ENCODE data around the gene TRPM5.

TRPM5 gene

DNA sequence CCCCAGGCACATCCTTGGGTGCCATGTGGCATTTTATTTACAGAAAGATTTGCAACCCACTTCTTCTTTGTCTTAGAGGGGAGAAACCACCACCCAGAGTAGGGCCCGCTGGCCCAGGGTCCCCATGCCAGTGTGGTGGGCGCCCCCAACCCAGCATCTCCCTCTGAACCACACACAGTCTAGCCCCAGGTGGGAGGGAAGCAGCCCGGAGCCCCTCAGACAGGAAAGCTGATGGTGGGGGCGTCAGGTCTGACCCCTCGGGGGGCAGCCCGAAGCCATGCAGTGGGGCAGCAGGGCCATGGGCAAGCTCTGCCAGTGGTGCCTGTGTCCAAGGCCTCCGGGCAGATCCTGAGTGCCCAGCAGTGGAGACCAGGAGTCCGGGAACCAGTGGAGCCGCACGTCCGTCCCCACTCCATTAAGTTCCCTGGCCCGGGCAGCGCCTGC is 11.7 kb downstream of the TRPM5 start:
- no peak overlapping the region for H3K27ac ChIP-seq (ENCODE audit: low read depth, low read length)
- no peak overlapping the region for H3K9ac ChIP-seq (ENCODE audit: low read length)
- H3K27me3 ChIP-seq (ENCODE audit: low read length): no peaks in the 10 kb centered on the region
- H3K36me3 ChIP-seq (ENCODE audit: low read length): no peaks in the 10 kb centered on the region
- no peaks in the 10 kb centered on the region for H4K20me1 ChIP-seq (ENCODE audit: low read depth, low read length)
- H2AFZ ChIP-seq (ENCODE audit: low read depth, low read length, severe bottlenecking): no peak overlapping the region
- H3K9me2 ChIP-seq (replicated peaks; ENCODE audit: insufficient read depth, low read length): no peaks in the 10 kb centered on the region
- H3K4me2 ChIP-seq (ENCODE audit: low read depth, low read length, poor library complexity, severe bottlenecking): no peak overlapping the region
- no peaks in the 10 kb centered on the region for H3F3A ChIP-seq (ENCODE audit: insufficient read depth)
- TF ChIP-seq EZH2phosphoT487 (conservative IDR thresholded peaks at IDR 0.05; ENCODE audit: low read length): no peak
- TF ChIP-seq, protein P1, sequence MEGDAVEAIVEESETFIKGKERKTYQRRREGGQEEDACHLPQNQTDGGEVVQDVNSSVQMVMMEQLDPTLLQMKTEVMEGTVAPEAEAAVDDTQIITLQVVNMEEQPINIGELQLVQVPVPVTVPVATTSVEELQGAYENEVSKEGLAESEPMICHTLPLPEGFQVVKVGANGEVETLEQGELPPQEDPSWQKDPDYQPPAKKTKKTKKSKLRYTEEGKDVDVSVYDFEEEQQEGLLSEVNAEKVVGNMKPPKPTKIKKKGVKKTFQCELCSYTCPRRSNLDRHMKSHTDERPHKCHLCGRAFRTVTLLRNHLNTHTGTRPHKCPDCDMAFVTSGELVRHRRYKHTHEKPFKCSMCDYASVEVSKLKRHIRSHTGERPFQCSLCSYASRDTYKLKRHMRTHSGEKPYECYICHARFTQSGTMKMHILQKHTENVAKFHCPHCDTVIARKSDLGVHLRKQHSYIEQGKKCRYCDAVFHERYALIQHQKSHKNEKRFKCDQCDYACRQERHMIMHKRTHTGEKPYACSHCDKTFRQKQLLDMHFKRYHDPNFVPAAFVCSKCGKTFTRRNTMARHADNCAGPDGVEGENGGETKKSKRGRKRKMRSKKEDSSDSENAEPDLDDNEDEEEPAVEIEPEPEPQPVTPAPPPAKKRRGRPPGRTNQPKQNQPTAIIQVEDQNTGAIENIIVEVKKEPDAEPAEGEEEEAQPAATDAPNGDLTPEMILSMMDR (IDR thresholded peaks at IDR 0.05; ENCODE audit: insufficient read depth, low read length, poor library complexity, severe bottlenecking): no peak
- no peaks in the 10 kb centered on the region for H3K79me2 ChIP-seq (ENCODE audit: insufficient read depth, low read length)
- H3K4me3 ChIP-seq (ENCODE audit: insufficient read depth, low read length, poor library complexity, severe bottlenecking): no peak overlapping the region
- H3K9me3 ChIP-seq (ENCODE audit: insufficient read depth, low read length): no peaks in the 10 kb centered on the region

DNA sequence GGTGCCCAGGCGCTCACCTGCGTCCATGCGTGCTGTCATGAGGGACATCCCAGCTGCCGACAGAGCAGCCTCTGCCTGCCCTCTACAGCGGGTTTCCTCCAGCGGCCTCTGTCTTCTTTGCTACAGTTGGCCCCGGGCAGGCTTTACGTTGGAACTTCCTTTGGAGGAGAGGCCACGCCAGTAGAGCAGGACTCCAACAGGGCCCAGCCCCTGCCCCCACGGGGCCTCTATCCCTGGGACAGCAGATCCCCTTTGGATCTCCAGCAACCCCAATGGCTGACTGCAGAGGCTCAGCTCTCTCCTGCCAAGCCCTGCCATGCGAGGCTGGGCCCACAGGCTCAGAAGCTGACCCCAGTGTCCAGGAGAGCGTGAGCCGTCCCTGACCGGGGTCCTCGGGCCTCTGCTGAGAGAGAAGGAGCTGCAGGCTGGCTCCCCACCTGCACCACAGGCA is 12.1 kb downstream of the TRPM5 start:
- no peak overlapping the region for H3K4me3 ChIP-seq (ENCODE audit: insufficient read depth, low read length, poor library complexity, severe bottlenecking)

DNA sequence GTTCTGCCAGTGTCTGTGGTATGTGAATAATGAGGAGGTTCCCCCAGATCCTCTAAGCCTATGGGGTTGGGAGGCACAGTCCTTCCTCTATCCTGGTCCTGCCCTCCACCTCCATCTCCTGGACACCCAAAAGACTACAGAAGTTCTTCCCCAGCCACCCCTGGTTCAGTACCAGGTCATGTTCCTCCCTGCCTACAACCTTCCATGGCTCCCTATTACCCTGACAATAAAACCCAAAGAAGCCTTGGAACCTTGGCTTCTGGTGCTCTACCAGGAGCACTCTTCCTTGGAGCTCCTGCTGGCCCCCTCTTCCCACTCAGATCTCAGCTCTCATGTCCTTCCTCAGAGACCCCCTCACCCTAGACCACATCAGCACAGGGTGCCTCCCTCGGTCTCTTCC is 12.9 kb downstream of the TRPM5 start:
- H3K4me3 ChIP-seq (ENCODE audit: insufficient read depth, low read length, poor library complexity, severe bottlenecking): no peak overlapping the region
- no peak for TF ChIP-seq EZH2phosphoT487 (conservative IDR thresholded peaks at IDR 0.05; ENCODE audit: low read length)
- TF ChIP-seq, protein P1 (IDR thresholded peaks at IDR 0.05; ENCODE audit: insufficient read depth, low read length, poor library complexity, severe bottlenecking): no peak
- H3K27ac ChIP-seq (ENCODE audit: low read depth, low read length): no peak overlapping the region
- no peaks in the 10 kb centered on the region for H3K36me3 ChIP-seq (ENCODE audit: low read length)
- no peaks in the 10 kb centered on the region for H3K9me3 ChIP-seq (ENCODE audit: insufficient read depth, low read length)
- no peaks in the 10 kb centered on the region for H3K9me2 ChIP-seq (replicated peaks; ENCODE audit: insufficient read depth, low read length)
- H2AFZ ChIP-seq (ENCODE audit: low read depth, low read length, severe bottlenecking): no peak overlapping the region
- H3K27me3 ChIP-seq (ENCODE audit: low read length): no peaks in the 10 kb centered on the region
- H3F3A ChIP-seq (ENCODE audit: insufficient read depth): no peaks in the 10 kb centered on the region
- H3K79me2 ChIP-seq (ENCODE audit: insufficient read depth, low read length): no peaks in the 10 kb centered on the region
- no peak overlapping the region for H3K4me2 ChIP-seq (ENCODE audit: low read depth, low read length, poor library complexity, severe bottlenecking)
- H3K9ac ChIP-seq (ENCODE audit: low read length): no peak overlapping the region
- no peaks in the 10 kb centered on the region for H4K20me1 ChIP-seq (ENCODE audit: low read depth, low read length)

More for the DNA sequence above, 12.1 kb downstream of the TRPM5 start:
- no peaks in the 10 kb centered on the region for H3K9me3 ChIP-seq (ENCODE audit: insufficient read depth, low read length)
- no peaks in the 10 kb centered on the region for H3K27me3 ChIP-seq (ENCODE audit: low read length)
- no peaks in the 10 kb centered on the region for H3K36me3 ChIP-seq (ENCODE audit: low read length)
- no peak for TF ChIP-seq EZH2phosphoT487 (conservative IDR thresholded peaks at IDR 0.05; ENCODE audit: low read length)
- TF ChIP-seq, protein P1 (IDR thresholded peaks at IDR 0.05; ENCODE audit: insufficient read depth, low read length, poor library complexity, severe bottlenecking): no peak
- no peaks in the 10 kb centered on the region for H3F3A ChIP-seq (ENCODE audit: insufficient read depth)
- H3K4me2 ChIP-seq (ENCODE audit: low read depth, low read length, poor library complexity, severe bottlenecking): no peak overlapping the region
- no peak overlapping the region for H3K27ac ChIP-seq (ENCODE audit: low read depth, low read length)
- no peaks in the 10 kb centered on the region for H3K9me2 ChIP-seq (replicated peaks; ENCODE audit: insufficient read depth, low read length)
- no peak overlapping the region for H2AFZ ChIP-seq (ENCODE audit: low read depth, low read length, severe bottlenecking)
- no peaks in the 10 kb centered on the region for H3K79me2 ChIP-seq (ENCODE audit: insufficient read depth, low read length)
- H3K9ac ChIP-seq (ENCODE audit: low read length): no peak overlapping the region
- H4K20me1 ChIP-seq (ENCODE audit: low read depth, low read length): no peaks in the 10 kb centered on the region

All from SU-DHL-6 (cell line).